ENCODE results near the gene CHST3.
"Not testable (repeated sequence)": the region's sequence is repeated elsewhere in the genome, so short reads cannot be mapped to it uniquely, and the experiment has no call there.

Gene CHST3

GRCh38 chr10:72013202-72013945, 49.2 kb downstream of the CHST3 start:
- DNase-seq, result no peak

DNA sequence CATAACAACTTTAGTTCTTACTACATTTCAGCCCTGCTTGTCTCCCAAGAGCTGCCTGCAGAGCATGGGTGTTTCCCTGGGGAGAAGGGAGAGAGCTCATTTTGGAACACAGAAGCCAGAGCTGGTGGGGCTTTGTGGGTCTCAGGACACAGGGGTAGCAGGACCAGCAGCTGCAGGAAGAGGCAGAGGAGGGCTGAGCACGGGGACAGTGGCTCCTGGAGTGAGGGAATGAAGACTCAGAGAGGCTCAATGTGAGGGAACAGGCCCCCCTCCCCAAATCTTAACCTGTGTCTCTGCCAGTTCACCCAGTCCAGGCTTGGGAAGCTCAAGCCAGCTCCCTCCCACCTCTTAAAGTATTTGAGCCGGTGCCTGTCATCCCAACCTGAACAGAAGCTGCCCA, 50.0 kb downstream of the CHST3 start:
- no peak for DNase-seq

DNA sequence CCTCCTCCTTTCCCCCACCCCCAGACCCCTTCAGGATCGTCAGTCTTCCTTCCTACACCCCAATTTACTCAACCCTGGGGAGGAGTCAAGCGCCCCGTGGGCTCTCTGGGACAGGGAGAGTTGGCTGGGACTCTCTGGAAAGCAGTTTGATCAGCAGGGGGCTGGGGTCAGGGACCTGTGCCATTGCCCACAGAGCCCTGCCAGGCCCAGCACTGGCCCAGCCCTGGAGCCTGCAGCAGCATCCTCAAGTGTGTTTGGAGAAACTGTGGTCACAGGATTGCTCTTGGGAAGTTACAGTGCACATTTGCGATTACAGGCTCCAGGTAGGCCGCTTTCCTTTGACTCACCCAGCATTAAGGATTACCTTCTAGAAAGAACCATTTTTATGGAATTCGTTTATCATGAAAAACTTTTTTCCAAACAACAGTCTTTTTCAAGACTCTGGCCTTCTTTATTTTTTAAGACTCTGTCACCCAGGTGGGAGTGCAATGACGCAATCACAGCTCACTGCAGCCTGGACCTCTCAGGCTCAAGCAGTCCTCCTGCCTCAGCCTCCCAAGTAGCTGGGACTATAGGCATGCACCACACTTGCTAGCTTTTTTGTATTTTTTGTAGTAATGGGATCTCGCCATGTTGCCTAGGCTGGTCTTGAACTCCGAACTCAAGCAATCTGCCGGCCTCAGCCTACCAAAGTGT, 50.7 kb downstream of the CHST3 start:
- no peak for DNase-seq

DNA sequence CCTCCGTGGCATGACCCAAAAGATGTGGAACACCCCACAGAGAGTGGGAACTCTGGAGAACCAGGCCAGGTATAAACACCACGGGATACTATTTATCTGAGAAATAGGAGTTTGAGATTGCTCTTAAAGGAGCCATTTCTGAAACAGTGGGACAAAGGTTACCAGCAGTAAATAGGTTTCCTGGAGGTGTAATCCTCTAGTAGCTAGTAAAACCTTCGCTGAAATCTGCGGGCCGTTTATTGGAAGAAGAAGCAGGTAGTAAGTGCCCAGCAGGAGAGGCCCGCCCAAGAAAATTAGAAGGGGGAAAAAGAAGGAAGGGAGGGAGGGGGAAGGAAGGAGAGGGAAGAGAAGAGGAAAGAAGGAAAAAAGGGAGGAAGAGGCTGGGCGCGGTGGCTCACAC, 51.6 kb downstream of the CHST3 start:
- no peak for DNase-seq

GRCh38 chr10:72016608-72017300, 52.6 kb downstream of the CHST3 start:
- DNase-seq, result no peak

DNA sequence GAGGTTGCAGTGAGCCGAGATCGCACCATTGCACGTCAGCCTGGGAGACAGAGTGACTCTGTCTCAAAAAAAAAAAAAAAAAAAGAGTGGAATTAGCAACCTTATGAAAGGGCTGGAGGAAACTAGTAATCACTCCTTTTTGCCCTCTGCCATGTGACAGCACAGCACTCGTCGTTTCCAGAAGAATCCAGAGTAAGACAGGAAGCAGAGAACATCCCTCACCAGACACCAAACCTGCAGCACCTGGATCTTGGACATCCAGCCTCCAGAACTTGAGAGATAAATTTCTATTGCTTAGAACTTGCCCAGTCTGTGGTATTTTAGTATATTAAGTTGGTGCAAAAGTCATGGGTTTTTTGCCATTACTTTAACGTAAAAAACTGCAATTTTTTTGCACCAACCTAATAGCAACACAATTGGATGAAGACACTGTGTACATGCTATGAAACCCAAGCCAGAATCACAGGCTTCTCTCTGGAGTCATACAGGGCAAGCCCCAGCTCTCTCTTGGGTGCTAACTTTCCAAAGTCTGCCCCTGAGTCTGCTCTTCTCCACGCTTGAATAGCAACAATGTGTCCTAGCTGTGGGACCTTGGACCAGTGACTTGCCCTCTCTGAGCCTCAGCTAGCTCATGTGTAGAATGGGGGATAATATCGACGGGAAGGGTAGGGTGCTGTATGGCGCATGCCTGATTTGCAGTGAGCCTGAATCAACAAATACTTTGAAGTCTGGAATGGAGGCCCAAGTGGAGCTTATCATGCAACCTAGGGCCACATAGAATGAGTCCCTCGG, 55.1 kb downstream of the CHST3 start:
- no peak for DNase-seq

- no peak for DNase-seq
These were observed 57.0 kb downstream of the CHST3 start for GRCh38 chr10:72020914-72021809.

- no peak for DNase-seq
These were observed 58.0 kb downstream of the CHST3 start for GRCh38 chr10:72022228-72022627.

DNA sequence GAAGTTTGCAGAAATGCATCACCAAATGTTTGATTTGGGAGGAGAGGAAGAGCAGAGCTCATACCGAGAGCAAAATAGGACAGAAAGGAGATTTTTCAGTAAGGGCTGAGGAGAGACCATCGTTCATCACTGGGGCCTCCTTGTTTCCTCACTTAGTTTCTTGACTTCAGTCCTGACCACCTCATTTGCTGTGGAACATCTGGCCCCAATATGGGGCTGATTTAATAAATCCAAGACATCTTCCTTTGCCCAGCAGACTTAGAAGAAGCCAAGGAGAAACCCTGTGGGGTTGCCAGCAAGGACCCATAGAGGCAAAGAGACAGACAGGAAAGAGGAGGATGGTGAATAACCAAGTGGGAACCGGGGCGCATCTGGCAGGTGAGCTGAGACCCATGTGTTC, 60.4 kb downstream of the CHST3 start:
- no peak for DNase-seq

GRCh38 chr10:72025400-72025799, 61.2 kb downstream of the CHST3 start:
- DNase-seq, result no peak

DNA sequence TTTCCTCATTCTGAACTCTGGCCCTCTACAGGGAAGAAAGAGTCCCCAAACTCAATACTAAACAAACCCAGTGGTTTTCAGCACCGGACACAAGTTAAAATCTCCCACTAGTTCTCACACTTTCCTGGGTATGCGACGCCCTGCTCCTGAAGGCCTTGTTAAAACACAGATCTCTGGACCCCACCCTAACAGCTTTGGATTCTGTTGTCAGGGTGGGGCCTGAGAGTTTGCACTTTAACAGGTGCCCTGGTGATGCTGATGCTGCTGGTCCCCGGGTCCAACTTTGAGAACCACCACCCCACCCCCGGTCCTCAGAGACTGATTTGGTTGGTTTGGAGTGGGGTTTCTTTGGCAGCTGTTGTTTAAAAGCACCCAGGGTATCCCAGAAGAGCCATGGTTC, 61.6 kb downstream of the CHST3 start:
- no peak for DNase-seq

DNA sequence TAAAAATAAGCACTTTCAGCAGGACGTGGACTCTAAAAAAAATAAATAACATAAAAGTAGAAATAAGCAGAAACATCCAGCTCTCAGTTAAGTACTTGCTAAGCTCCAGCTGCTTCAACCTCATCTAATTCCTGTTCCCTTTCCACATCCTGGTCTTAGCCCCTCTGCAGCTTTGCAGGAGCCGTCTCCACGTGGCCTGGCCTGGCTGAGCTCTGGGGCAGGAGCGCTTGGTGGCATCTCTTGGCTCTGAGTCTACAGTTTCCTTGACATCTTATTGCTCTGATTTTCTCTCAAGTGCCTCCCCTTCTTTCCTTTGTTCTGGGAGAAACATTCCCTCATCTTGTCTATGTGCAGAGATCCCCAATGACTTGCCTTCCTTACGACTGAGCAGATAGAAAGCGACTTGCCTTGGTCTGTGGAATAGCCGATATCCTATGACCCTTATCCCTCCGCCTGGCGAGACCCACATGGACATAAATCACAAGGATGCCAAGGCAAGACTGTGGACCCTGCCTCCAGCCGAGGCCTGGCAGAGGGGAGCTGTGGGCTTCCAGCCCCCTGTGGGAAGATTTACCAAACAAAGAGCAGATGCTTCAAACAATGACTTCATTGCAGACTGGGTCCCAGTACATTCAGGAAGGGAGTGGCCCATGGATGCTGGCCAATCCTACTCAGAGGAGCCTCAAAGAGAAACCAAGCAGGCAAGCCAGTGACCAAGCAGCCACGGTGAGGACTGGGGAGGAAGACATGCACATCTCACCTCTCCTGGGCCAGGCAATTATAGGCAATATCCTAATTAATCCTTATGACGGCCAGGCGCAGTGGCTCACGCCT, 62.3 kb downstream of the CHST3 start:
- no peak for DNase-seq

DNA sequence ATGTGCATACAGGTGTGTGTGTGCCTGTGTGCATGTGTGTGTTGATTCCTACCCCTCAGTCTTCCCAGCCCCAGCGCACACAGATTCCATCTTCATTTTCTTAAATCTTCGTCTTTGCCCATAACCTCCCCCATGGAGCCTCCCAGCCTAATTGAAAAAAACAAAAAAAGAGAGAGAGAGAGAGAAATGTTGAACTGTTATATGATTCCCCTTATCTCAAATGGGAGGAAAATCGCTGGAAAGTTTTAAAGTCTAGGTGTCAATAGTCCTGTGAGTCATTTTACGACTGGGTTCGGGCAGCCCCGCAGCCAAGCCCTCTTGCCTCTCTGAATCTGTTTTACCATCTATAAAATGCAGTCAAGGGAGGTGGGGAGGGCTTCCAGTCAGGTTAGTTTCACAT, 63.3 kb downstream of the CHST3 start:
- no peak for DNase-seq

GRCh38 chr10:72029414-72029813, 65.2 kb downstream of the CHST3 start:
- DNase-seq, result no peak

DNA sequence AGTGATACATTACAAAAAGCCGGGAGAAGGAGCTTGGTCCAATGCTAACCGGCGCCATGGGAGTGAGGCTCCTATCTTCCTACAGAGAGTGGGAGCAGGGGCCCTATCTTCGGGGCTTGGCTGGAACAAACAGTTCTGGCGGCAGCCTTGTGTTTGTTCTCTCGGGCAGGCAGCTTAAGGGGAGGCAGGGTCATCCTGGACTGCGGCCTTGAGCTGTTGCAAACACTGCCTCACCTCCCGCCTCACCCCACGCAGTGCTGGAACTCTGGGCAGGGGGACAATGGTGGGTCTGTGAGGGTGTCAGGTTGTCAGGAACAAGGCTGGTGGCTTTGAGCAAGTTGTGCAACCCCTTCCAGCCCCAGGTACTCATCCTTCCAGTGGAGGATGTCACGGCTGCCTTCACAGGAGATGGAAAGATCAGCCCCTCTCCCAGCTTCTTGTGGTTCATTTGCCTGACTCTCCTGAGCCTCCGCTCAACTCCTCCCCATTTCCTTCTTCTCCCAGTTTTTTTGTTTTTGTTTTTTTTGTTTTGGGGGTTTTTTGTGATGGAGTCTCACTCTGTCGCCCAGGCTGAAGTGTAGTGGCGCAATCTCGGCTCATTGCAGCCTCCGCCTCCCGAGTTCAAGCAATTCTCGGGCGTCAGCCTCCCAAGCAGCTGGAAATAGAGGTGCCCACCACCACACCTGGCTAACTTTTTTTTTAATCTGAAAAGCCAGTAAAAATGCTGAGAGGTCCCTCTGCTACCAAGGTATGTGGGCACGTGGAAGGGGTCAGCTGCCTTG, 66.8 kb downstream of the CHST3 start:
- no peak for DNase-seq

- no peak for DNase-seq
These were observed 67.5 kb downstream of the CHST3 start for GRCh38 chr10:72031706-72032105.

DNA sequence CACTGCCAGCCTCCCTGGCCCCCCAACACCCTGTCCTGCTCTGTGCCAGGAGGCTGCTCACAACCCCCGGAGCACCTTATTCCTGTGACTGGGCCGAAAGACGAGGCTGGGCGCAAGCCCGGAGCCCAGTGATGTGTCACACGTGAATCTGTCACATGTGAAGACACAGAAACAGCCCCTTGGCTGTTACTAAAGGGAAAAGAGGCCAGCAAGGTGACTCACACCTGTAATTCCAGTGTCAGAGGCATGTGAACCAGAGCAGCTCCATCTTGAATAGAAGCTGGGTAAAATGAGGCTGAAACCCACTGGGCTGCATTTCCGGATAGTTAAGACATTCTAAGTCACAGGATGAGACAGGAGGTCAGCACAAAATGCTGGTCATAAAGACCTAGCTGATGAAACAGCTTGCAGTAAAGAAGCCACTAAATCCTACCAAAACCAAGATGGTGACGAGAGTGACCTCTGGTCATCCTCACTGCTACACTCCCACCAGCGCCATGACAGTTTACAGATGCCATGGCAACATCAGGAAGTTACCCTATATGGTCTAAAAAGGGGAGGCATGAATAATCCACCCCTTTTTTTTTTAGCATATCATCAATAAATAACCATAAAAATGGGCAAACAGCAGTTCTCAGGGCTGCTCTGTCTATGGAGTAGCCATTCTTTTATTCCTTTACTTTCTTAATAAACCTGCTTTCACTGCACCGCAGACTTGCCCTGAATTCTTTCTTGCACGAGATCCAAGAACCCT, 68.4 kb downstream of the CHST3 start:
- not testable (repeated sequence) for DNase-seq

DNA sequence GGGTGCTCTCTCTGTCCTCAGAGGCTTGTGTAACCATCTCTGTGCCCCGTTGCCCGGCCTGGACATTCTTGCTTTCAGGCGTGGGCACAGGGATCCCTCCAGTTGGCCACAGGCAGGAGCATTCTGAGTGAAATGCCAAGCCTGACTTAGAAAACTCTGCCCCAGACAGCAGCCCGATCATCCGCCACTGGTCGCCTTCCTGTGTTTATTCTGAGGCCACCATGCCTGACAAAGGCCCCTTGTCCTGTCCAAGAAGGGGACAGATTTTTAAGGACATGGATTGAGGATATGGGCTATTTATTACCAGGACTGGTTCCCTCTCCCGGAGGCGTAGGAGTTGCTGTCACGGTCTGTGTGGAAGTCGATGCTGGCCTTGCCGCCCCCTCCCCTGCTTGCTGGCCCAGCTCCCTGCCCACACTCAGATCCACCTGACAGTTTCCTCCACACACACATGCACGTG, 69.9 kb downstream of the CHST3 start:
- DNase-seq, result no peak

DNA sequence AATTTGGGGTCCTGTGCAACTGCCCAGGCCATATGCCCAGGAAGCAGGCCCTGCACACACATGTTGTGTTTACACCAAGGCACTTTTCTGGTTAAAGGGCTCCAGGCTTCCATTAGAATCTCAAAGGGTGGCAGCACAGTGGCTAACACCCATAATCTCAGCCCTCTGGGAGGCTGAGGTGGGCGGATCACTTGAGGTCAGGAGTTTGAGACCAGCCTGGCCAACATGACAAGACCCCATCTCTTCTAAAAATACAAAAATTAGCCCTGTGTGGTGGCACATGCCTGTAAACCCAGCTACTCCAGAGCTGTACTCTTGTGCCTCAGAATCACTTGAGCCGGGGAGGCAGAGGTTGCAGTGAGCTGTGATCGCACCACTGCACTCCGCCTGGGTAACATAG, 70.6 kb downstream of the CHST3 start:
- no peak for DNase-seq
